AG09309 (cell line): ENCODE measurements around the gene CHI3L1.

Experiments
- DNase-seq: peaks from one replicate; pipeline ENCODE4 v3.0.0-alpha.2; 2010; ENCODE audit warnings: low read depth
- H3K4me3 ChIP-seq: 2 replicates; pipeline ENCODE4 v1.5.1; 2011; ENCODE audit warnings: mild to moderate bottlenecking, low read depth, low read length, moderate library complexity; ENCODE audit not compliant: control insufficient read depth
- TF ChIP-seq, protein P1 (sequence below): IDR thresholded peaks from 2 replicates; pipeline ENCODE4 v1.5.1; 2011; ENCODE audit warnings: mild to moderate bottlenecking, low read depth, low read length, inconsistent platforms; ENCODE audit not compliant: insufficient read depth, control insufficient read depth; ENCODE audit errors: missing control alignments

Gene CHI3L1

DNA sequence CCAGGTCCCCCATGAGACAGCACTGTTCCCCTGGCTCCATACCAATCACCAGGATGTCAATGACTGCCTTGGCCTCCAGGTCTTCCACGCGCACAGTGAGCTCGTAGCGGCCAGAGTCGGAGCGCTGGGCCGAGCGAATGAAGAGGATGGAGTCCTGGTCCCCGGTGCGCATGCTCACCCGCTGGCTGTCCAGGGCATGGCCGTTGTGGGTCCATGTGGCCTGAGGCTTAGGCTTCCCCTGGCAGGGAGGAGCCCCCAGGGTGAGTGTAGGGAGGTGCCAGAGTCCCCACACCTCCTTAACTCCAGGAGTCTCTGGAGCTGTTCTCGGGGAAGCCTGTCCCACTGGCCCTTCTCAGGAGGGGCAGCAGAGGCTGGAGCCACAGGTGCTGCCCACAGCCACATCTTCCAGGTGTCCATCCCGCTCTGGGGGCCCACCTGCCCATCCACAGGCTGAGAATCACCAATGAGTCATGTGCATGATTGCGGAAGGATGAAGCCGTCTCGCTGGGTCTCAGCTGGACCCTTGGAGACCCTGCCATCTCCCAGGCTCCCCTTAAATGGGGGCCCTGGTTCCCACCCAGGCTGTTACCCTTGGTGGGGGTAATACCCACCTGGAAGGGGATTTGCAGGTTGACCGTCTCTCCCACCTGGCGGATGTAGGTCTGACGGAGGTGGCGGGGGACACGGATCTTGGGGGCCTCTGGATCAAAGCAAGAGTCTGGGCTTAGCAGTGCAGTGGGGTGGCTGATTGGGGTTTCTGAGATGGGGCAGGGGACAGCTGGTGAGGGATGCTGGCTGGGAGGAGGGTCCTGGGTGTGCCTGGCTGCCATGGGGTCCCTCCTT is 14.9 kb downstream of the CHI3L1 start:
- TF ChIP-seq, protein P1, sequence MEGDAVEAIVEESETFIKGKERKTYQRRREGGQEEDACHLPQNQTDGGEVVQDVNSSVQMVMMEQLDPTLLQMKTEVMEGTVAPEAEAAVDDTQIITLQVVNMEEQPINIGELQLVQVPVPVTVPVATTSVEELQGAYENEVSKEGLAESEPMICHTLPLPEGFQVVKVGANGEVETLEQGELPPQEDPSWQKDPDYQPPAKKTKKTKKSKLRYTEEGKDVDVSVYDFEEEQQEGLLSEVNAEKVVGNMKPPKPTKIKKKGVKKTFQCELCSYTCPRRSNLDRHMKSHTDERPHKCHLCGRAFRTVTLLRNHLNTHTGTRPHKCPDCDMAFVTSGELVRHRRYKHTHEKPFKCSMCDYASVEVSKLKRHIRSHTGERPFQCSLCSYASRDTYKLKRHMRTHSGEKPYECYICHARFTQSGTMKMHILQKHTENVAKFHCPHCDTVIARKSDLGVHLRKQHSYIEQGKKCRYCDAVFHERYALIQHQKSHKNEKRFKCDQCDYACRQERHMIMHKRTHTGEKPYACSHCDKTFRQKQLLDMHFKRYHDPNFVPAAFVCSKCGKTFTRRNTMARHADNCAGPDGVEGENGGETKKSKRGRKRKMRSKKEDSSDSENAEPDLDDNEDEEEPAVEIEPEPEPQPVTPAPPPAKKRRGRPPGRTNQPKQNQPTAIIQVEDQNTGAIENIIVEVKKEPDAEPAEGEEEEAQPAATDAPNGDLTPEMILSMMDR: no peak
- no peak overlapping the region for H3K4me3 ChIP-seq
- DNase-seq: no peak

DNA sequence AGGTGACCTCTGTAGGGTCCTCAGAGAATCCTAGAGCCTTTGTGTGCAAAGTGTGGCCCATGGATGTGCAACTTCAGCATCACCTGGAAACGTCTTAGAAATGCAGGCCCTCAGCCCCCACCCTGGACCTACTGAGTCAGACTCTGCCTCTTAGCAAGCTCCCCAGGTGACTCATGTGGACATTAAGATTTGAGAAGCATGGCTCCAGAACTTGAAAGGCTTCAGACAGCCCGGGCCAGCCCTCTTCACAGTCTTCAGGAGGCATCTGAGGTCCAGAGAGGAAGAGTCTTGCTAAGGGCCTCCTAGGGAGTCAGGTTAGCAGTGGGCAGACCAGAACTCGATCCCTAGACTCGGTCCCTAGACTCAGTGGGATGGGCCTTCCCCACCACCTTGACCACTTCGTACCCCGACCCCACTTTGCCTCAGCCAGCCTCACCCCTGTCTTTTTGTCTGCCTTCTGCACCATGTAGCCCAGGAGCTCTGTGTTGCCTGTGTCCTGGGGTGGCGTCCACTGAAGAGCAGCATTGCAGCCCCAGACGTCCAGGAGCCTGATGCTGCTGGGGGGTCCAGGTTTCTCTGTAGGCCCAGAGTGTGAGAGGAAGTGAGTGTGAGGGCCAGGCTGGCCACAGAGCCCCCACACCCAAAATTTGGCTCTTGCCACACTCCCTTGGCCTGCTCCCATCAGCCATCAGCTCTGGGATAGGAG is 15.7 kb downstream of the CHI3L1 start:
- no peak overlapping the region for H3K4me3 ChIP-seq
- TF ChIP-seq, protein P1: no peak

DNA sequence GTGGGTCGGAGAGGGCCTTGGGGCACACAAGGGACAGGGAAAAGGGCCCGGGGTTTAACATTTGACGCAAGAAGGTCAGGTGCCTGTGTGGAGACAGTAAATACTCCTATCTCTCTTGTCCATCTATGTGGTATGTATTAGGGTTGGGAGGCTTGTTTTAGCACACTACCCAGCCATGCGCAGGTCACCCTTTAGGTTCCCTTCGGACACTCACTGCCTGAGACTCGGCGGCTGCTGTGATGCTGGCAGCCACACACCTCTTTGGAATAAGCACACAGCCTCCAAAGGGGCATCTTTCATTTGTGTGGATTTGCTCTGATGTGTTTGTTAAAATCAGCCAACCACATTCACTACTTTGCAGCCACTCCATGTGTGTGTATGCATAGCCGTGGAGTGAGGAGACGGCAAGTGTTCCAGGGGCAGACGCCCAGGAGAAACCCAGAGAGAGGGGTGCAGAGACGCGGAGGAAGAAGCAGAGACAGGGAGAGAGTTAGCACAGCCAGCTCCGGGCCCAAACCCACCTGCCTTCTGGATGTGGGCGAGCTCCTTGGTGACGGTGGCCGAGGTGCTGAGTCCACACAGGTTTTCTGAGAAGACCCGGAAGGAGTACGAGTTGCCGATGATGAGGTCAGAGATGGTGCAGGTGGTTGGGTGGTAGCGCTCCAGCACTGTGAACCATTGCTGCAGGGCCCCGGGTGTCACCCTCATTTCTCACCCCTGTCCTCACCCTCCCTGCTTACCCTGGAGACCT is 16.6 kb downstream of the CHI3L1 start:
- no peak overlapping the region for H3K4me3 ChIP-seq
- DNase-seq: no peak
- TF ChIP-seq, protein P1: no peak

More for the DNA sequence above, 15.7 kb downstream of the CHI3L1 start:
- DNase-seq: no peak

DNA sequence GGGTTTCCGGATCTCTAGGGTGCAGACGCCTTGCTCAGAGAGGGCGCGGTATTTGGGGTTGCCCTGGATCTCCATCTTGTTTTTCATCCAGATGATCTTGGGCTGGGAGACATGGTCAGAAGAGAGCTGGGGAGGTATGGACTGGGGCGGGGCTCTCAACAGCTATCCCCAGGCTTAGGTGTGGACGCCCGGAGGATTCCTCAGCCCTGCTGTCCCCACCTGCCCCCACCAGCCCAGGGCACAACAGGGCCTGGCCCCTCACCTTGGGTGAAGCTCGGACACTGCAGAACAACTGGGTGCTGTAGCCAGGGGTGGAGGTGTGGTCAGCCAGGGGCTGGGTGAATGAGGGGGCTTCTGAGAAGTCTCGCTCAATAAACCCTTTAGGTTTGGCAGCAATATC is 17.5 kb downstream of the CHI3L1 start:
- H3K4me3 ChIP-seq: no peak overlapping the region
- no peak for DNase-seq
- TF ChIP-seq, protein P1: no peak

DNA sequence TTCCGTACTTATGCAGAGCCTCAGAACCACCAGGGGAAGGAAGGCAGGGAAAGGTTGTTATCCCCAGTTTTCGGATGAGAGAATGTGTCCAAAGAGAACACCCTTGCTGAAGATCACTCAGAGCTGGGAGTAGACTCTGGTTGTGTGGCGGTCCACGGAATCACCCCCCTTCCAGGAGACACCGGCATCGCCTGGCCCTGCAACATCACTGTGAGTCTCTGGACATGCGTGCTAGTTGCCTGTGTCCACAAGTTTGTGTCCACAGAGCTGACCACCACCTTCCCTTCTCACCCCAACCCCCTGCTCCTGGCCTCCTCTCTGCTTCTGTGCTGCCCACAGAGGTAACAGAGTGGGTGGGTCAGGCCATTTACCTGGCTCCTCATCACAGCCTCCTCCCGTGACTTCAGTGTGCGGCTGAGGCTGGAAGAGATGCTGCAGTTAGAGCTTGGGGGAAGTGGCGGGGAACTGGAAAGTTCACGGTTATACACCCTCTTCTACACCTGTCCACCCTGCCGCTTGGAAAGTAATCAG is 18.2 kb downstream of the CHI3L1 start:
- TF ChIP-seq, protein P1: no peak
- no peak for DNase-seq
- no peak overlapping the region for H3K4me3 ChIP-seq

DNA sequence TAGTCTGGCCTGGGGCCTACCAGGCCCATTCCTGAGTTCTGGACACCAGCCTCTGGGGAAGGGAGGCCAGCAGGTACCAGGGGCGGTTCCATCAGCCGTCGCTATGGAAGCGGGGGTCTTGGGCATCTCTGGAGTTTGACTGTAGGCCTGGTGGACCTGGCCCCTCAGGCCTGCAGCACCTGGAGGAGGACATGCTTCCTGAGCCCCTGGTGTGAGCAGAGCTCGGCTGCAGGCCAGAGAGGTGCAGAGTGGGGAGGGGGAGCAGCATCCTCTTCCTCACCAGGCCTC is 18.6 kb downstream of the CHI3L1 start:
- TF ChIP-seq, protein P1: no peak
- no peak for DNase-seq
- no peak overlapping the region for H3K4me3 ChIP-seq
